ENCODE measurements around the gene SEMA5B.

SEMA5B gene

DNA sequence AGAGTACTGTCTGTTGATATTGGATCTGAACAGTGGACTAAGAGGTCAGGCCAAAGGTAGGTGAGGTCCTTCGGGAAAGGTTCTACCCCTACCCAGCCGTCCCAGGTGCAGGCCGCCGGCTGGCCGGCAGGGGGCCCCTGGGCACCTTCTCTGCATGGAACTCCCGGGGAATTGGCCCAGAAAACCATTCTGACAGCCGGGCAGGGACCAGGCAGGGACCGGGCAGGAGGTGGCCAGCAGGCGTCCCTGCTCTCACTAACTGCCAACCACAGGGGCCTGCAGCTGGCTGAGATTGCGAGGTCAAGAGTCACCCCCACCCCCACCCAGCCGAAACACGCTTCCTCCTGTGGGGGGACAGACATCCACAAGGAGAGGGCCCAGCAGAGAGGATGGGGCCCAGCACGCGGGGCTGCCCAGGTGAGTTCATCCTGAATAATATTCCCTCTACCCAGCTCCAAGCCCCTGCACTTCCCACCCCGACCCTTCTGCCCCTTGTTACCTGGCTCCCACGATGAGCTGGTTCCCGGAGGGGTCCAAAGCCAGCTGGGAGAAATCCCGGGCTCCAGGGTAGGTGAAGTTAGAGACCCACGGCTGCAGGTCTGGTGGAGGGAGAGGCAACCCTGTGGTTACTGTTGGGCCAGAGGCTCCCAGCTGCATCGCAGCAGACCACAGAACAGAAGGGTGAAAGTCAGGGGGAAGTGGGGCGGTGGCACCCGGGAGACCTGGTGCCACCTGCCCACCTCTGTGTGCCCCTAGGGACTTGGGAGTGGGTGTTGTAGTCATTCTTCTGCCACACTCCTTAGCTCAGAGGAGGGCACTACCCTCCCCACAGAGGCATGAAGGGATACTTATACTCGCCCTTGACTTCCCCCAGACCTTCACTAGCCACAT lies 84.4 kb downstream of the SEMA5B start:
- no peak for DNase-seq (ENCODE audit: low read depth)

DNA sequence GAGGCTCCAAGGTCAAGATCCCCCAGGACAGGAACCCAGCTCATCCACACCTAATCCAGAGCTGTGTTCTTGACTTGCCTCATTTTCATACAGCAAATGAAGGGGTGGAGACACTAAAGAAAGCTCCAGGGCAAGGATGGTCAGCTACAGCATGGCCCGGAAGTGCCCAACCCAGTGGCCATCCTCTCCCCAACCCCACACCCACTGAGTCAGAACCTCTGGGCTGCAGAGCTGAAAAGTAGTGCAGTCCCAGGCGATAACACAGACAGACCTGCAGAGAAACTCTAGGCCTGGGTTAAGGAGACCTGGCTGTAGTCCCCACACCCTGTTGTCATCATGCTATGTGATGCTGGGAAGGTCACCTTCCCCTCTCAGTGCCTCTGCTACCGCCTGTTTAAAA lies 85.3 kb downstream of the SEMA5B start:
- no peak for DNase-seq (ENCODE audit: low read depth)

DNA sequence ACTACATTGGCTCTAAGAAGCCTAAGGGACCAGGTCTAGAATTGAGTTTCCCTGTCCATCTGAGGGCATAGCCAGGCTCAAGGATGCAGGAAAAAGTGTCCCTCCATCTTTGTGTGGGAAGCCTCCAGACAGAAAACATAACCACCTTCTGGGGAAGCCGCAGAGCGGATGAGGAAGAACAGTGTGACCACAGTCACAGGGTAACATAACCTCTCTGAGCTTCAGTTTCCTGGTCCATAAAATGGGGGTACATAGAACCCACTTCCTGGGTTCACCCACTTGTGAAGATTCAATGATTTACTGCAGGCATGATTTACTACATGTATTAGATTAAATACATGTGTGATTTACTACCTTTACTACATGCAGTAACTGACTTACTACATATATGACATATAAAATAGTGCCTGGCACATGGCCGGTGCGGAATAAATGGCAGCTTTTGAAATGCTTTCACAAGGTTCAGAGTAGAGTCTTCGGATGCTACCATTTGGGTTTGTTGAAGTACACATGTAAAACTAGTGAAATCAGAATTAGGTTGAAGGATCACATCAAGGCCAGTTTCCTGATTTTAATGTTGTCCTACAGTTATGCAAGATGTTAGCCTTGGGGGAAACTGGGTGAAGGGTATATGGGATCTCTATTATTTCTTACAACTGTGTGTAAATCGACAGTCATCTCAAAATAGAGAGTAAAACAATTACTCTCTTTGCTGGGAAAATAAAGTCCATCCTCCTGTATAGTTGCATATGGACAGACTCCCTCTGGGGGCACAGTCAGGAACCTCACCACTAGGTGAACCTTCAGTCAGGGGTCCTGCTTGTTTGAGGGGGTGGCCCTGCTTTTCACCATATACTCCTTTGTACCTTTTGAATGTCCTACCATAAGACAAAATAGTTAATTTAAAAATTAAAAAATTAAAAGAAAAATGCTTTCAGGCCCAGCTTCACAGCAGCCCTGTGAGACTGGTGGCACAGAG lies 86.0 kb downstream of the SEMA5B start:
- no peak for DNase-seq (ENCODE audit: low read depth)

DNA sequence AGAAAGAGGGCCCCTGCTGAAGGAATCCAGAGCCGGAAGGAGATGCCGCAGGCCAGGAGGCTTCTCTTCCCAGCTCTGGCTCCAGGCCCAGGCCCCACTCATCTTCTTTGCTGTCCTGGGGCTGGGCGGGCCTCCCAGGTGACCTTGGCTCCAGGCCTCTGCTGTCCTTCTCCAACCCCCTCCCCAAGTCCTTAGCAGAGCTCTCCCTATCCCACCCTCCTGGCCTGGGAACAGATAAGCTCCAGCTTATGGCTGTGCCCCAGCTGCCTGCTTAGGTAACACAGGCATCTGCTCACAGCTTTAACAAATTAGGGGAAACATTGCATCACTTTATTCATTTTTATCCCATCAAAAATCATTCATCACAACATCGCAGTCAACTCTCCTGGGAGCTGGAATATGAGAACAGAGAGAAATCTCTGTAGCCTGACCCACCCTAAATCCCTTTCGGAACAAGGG lies 86.9 kb downstream of the SEMA5B start:
- no peak for DNase-seq (ENCODE audit: low read depth)

DNA sequence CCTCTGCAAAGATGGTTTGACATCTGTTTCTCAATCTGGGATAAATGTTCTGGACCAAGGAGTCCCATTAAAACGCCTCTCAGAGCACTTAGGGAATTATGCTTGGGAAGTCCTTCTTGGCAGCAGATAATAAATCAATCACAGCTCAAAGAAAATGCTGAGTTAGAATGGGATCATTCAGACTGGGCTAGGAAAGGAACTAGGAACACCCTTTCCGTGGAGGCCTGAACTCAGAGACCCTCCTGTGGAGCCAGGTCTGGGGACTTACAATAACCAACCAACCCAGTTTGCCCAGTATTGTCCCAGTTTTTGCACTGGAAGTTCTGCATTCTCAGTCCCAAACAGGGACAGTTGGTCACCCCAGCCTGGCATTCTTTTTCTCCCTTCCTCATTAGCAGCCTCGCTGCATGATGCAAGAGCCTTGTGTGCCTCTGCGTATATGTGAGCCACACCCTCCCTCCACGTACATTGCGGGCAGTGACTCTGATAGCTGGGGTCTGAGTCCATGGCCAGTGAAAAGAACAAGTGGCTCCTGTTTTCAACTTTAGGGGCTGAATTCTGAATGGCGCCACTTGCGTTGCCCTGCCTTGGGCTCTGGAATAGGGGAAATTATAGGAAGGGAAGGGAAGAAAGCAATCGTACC lies 88.7 kb downstream of the SEMA5B start:
- no peak for DNase-seq (ENCODE audit: low read depth)

DNA sequence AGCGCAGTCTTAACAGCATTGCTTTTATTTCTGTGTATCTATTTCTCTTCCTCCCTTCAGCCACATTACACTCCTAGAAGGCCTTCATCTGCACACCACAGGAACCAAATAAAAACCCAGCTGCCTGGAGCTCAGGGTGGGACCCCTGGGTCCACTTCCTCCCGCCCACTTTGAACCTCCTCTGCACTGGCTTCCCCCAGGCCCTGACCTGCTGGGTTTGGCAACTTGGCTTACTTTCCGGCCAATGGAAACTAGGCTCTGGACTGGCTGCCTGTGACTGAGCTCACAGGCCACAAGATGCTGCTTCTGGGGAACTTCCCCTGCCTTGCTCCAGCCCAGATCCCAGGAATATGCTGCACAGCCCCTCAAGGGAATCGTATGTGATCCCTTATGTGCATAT lies 89.8 kb downstream of the SEMA5B start:
- no peak for DNase-seq (ENCODE audit: low read depth)

DNA sequence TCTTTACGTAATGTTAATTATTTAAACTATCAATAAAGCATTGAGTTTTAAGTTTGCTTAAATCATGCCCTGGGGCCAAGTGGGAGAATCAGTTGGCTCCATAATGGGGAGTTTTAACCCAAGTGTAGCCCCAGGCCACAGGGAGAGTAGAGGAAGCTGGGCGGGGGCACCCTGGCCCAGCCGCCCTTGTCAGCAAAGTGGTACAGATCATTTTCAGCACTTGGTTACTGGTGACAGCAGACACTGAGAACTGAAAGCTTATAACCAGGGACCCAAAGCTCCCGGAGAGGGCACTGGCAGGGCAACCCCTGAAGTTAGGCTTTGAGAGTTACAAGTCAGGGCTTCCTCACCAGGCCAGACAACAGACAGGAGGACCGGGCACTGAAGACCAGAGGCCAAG lies 90.6 kb downstream of the SEMA5B start:
- DNase-seq (ENCODE audit: low read depth): no peak

DNA sequence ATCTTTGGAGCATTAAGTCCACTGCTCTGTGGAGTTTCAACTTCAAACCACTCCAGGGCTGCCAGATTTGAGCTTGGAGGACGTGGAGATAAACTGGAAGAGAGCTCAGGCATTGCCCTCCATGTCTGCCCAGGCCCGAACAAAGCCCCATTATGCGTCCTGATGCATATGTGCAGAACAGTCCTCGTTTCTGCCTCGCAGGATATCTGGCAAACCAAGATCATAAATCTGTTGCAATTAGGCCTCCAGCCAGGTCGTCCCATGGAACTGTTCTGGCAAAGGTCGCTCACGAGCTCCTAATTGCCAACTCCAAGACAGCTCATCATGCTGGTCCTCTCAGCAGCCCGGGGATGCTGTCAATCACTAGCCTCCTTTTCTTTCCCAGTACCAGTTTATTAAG lies 91.2 kb downstream of the SEMA5B start:
- no peak for DNase-seq (ENCODE audit: low read depth)

DNA sequence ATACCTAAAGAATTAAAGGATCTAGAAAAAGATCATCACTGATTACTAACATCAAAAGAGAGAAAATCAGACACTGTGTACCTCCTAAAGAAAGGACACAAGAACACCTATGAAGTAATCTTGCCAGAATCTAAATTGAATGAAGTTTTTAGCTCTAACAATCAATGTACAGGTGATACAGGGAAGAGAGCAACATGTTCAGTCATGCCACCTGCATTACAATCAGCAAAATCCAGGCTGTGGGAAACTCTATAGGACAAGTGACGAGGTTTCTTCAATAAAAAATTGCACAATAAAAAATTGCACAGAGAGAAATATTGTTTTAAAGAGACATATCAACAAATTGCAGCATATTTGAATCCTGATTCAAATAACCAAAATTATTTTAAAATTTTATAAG lies 93.3 kb downstream of the SEMA5B start:
- no peak for DNase-seq (ENCODE audit: low read depth)

DNA sequence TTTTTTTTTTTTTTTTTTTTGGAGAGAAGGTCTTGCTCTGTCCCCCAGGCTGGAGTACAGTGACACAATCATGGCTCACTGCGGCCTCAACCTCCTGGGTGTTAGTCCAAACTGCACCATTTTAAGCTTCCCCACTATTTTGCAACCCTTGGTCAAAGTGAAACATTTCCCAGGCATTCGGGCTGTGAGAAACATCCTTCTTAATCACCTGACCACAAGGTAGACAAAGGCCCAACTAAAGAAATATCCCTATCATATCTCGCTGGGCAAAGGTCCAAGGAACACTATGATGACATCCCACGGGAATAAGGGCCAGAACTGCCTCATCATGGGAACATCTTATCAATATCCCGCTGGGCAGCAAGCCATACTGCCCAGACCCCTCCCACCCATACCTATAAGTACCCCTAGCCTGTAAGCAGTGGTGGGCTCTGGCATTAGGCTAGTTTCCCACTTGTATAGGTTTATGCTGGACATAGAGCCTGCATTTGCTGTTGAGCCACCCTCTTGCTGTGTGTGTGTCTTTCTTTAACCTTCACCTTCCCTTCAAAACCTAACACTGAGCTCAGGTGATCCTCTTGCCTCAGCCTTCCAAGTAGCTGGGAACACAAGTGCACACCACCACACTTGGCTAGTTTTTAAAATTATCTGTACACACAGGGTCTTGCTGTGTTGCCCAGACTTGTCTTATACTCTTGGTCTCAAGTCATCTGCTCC lies 95.2 kb downstream of the SEMA5B start:
- DNase-seq (ENCODE audit: low read depth): no peak

DNA sequence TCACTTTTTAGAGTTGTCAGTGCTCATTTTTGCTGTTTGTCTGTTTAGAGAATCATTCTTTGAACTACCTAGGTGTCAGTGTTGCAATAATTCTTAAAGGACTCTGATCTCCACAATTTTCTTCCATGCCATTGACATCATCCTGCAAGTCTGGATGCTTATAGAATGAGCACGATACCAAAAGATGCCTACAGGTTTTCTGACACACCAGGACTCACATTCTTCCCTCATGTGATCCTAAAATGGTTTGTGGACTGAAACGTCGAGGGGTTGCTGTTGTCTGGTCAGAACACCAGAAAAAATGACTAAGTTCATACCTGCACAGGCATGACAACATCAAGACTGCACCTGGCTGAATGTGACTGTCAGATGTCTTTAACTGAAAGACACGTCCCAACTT lies 95.9 kb downstream of the SEMA5B start:
- no peak for DNase-seq (ENCODE audit: low read depth)

DNA sequence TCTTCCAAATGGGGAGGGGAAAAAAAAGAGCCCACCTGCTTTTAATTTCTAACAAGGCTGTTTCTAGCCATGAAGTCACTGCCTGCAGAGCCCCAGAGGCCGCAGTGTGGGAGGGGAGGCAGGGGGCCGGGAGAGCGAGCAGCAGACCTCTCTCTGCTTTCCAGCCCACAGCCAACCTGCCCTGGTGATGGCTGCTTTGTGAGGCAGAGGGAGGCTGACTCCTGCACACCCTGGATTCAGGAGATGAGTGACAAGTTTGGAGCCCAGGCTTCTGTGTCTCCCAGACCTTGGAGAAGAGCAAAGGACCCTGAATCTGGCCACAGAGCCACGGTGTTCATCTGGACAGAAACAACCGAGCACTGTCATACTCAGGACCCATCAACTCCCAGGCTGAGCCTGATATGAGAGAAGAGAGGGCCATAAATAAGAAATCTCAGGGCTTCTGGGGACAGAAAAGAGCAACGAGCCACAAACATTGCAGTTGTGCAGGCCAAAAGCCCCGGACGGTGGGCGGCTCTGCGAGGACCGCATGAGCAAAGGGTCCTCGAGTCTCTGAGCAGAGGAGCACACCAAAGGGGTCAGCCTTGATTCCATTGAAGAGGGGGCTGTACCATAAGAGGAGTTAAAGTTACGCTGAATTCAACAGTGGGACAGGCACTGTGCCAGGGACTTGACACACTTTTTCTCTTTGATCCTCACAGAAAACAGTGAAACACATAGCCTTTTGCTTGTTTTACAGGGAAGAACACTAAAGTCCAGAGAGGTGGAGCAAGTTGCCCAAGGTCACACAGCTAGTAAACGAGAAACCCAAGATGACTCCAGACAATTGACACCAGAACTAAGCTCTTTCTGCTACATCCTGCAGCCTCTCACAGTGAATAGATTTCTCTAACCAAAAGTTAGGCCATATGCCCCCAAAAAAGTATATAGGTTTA lies 97.2 kb downstream of the SEMA5B start:
- DNase-seq (ENCODE audit: low read depth): no peak

DNA sequence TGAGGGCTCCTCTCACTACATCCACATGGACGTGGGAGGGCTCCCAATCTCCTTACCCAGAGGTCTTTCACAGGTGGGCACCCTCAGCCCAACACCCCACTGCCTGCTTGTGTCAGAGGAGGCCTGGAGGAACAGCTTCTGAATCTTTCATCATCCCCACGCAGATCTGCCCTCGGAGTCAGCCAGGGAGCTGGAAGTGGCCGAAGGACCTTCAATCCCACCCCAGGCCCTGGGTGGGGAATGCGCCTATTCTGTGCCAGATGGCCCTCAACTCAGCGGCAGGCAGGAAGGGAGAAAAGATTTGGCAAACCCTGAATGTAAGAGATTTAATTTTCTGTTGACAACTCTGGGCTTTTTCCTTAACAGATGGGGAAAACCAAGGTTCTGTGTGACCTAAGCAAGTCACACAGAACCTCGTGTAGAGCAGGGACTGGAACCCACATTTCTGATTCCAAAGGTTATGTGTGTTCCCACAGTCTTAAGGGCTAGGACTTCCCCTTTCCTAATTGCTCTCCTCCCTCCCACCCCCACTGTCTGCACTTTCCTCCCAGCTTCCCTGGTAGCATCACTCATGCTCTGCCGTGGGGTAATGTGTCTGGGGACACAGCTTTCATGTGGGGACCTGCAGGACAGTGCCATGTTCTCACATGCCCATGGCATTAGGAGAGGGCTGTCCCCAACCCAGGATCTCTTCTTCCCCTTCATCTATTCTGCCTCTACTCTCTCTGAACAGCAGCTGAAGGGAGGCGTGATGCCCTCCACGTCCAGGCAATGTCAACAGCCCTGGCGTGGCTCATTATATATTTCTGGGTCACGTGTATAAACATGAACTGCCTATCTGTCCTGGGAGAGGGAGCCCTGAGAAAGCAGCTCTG lies 98.1 kb downstream of the SEMA5B start:
- DNase-seq (ENCODE audit: low read depth): no peak

DNA sequence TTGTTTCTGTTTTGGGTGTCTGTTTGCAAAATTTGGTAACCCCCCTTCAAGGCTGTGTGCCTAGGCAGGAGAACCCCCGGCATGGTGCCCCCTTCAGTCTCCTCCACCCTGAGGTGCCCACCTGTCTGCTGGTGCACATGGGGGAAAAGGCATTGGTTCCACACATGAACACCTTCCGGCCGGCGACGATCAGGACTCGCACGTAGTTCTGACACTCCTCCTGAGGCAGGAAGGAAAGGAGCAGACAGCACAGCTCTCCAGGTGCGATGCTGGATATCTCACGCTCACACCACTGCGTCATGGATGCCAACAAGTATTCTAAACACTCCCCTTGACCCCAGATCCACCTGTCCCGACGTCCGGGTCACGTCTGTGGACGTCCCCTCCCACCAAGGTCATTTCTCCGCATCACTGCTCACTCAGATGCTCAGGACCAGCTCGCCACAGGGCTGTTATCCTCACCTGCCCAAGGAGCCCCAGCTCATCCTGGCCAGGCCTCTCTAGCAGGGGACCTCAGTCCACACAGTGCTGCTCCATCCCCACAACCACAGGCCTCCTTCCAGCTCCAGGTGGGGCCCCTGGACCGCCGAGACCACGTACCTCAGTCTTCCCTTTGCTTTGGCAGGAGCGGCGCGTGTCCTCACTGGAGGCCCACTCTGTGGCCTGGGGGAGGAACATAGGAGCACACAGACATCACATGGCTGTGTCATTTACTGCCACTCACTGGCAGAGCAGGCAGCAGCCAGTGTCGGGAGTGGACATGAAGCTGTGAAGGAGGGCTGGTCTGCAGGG lies 99.0 kb downstream of the SEMA5B start:
- DNase-seq (ENCODE audit: low read depth): no peak

DNA sequence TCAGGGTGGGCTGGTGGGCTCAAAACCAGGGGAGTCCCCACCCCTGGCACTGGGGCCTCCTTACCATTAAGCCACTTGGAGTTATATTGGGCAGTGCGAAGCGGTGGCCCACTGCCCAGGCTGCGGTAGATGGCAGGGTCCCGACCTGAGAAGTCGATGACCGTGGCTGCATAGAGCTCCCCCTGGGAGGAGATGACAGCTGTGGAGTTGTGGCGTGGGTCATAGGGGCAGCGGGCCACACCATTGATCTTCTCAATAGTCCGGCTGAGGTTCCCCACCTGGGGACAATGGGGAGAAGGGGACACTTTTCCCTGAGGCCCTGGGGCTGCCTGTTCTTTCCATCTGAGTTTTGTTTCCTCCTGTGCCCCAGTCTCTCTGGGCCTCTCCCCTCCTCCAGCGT lies 99.8 kb downstream of the SEMA5B start:
- DNase-seq (ENCODE audit: low read depth): no peak

DNA sequence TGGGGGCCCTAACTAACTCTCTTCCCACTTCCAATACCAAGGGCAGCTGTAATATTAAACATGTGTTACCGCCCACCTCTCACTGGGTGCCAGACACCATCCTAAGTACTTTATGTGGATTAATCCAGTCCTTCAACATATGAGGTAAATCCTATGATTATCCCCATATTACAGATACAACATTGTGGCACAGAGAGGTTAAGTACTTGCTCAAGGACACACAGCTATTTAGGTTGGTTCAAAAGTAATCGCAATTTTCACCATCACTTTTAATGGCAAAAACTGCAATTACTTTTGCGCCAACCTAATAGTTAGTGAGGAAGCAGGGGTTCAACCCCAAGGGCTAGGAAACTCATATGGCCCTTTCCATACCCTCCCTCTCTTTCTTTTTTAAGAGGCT lies 100.8 kb downstream of the SEMA5B start:
- DNase-seq (ENCODE audit: low read depth): no peak

DNA sequence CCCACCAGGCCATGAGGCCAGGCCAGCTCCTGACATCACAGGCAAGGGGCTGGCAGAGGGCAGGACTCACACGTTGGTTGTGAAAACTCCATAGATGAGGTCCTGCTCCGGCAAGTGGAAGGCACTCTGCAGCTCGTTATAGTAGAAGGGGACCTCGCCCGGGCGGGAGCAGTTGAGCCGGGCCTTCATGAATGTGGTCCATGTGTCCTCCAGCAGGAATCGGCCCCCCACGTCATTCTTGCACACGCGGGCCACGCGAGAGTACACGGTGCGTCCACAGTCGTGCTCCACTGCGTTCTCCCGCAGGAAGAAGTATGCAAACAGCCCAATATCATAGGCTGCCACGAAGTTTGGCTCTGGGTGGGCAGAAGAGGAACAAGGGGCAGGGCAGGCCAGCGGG lies 101.2 kb downstream of the SEMA5B start:
- no peak for DNase-seq (ENCODE audit: low read depth)

DNA sequence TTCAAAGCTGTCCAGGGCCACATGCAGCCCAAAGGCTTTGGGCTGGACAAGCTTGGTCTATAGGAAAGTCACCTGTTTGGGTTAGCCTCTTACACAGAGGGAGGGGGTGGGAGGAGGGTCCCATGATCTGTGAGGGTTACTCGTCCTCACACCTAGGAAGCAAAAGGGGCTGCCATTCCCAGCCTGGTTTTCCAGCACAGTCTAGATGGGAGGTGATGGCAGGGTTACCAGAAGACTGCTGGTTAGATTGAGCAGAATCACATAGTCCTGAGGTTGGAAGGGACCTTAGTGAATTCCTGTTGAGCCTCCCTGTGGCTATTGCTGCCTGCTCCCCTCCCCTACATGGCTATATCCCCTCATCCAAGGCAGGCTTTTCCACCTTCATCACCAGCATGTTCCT lies 101.8 kb downstream of the SEMA5B start:
- DNase-seq (ENCODE audit: low read depth): no peak

DNA sequence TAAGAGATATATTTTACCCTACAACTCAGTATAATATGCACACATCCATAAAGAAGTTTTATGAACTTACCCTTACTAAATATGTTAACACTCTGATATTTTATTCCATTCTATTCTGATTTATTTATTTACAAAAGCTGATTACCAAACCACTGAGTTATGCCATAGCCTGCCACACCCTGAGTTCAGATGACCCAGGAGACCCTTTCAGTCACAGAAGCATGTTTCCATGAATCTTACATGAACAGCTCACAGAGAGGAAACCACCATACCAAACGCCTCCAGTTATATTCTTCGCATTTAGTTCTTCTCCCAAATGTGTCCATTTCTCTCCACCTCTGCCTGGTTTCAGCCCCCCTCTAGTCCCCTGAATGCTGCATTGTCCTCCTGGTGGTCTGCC lies 103.5 kb downstream of the SEMA5B start:
- no peak for DNase-seq (ENCODE audit: low read depth)

Measured in activated gamma-delta T cell treated with anti-CD3 and anti-CD28 coated beads, Interleukin-2, amount 50 U/mL, for 16 hours (primary cell).